Activated T-helper 2 cell treated with anti-CD3 and anti-CD28 coated beads, Interferon-gamma antibody, Interleukin-2, Interleukin-4, amounts not matched to agents 10 μg/mL and 5 μg/mL and 100 μg/mL, durations not matched to agents 14 hours and 24 hours and 36 hours (primary cell): ENCODE data around the gene FOXC2. TPM values are rescaled to one million over a fixed set of nuclear protein-coding genes. Genes with fewer than 3 reads are reported as not detected.
A peak's percentile ranks its signal among the peaks of the same experiment; 100 is the strongest.

Experiments
- DNase-seq: peaks from one replicate; pipeline ENCODE4 v3.0.0; 2021; ENCODE audit warnings: low spot score
- H3K27ac Mint-ChIP-seq: one replicate; pipeline ENCODE4 v1.8.0; 2021; ENCODE audit warnings: mixed read lengths
- H3K27me3 Mint-ChIP-seq: one replicate; pipeline ENCODE4 v1.8.0; 2021; ENCODE audit warnings: low read depth, mixed read lengths
- H3K36me3 Mint-ChIP-seq: one replicate; pipeline ENCODE4 v1.8.0; 2021; ENCODE audit warnings: low read depth, mixed read lengths
- H3K4me1 Mint-ChIP-seq: one replicate; pipeline ENCODE4 v1.8.0; 2021; ENCODE audit warnings: low read depth, mixed read lengths
- H3K4me3 Mint-ChIP-seq: one replicate; pipeline ENCODE4 v1.8.0; 2021; ENCODE audit warnings: low read depth, mild to moderate bottlenecking, moderate library complexity, mixed read lengths
- H3K9me3 Mint-ChIP-seq: one replicate; pipeline ENCODE4 v1.8.0; 2021; ENCODE audit warnings: mixed read lengths
- intact Hi-C: fragments of 100-400 bp; cut with micrococcal nuclease; formaldehyde crosslinking; loops from one replicate; pipeline ENCODE4 v1.15.1; 2023
- total RNA-seq: library from RNA; stranded (reverse); gene quantifications from 2 replicates; pipeline ENCODE4 v1.2.3, GENCODE V29; 2022

Gene FOXC2
- total RNA-seq = 0.07 TPM in 1 of 2 replicates, not detected in the other

- Mint-ChIP-seq H3K27ac (no peak within 1 kb of the TSS), H3K4me3 (no peak within 1 kb of the TSS), H3K36me3 (no peaks in the 10 kb centered on the region), H3K4me1 (peaks cover 5% of the 10 kb centered on the region), H3K9me3 (no peaks in the 10 kb centered on the region), H3K27me3 (peaks cover 68% of the 10 kb centered on the region)
- DNase-seq = peak; percentile 35
- intact Hi-C loops = loop anchor here (2.0 to 10.0 kb wide), 2 partner anchors 70 to 168 kb away; no protein-coding TSS in a partner anchor
Observed at GRCh38 chr16:86566601-86566965, at the start of gene FOXC2. TSS of gene FOXC2 (plus strand) at chr16:86566829. CDS start at chr16:86567336, 507 bp downstream.

GRCh38 chr16:86517033-86517432, 49.6 kb upstream of the FOXC2 start:
- H3K27ac Mint-ChIP-seq = no peak overlapping the region
- H3K9me3 Mint-ChIP-seq = no peaks in the 10 kb centered on the region
- peaks cover 57% of the 10 kb centered on the region for H3K27me3 Mint-ChIP-seq
- intact Hi-C loops = loop anchor here (2.0 kb wide), 1 partner anchor 48 kb away; no protein-coding TSS in a partner anchor
- peaks cover 3% of the 10 kb centered on the region for H3K36me3 Mint-ChIP-seq
- H3K4me3 Mint-ChIP-seq = no peak overlapping the region
- H3K4me1 Mint-ChIP-seq = peaks cover 3% of the 10 kb centered on the region
- no peak for DNase-seq

GRCh38 chr16:86517652-86518258, 48.9 kb upstream of the FOXC2 start:
- Mint-ChIP-seq H3K27me3 (peaks cover 57% of the 10 kb centered on the region), H3K27ac (no peak overlapping the region), H3K4me3 (no peak overlapping the region), H3K36me3 (peaks cover 3% of the 10 kb centered on the region), H3K4me1 (peaks cover 3% of the 10 kb centered on the region), H3K9me3 (no peaks in the 10 kb centered on the region)
- no peak for DNase-seq
- intact Hi-C loops = loop anchor here (2.0 kb wide), 1 partner anchor 47 kb away; no protein-coding TSS in a partner anchor

GRCh38 chr16:86519007-86519648, 47.5 kb upstream of the FOXC2 start:
- H3K36me3 Mint-ChIP-seq = no peaks in the 10 kb centered on the region
- peaks cover 44% of the 10 kb centered on the region for H3K27me3 Mint-ChIP-seq
- no peak for DNase-seq
- H3K27ac Mint-ChIP-seq = no peak overlapping the region
- no peaks in the 10 kb centered on the region for H3K9me3 Mint-ChIP-seq
- intact Hi-C loops = no loop called here
- no peak overlapping the region for H3K4me3 Mint-ChIP-seq
- H3K4me1 Mint-ChIP-seq = no peaks in the 10 kb centered on the region

GRCh38 chr16:86519649-86520316, 46.8 kb upstream of the FOXC2 start:
- intact Hi-C loops = loop anchor here (2.0 to 10.0 kb wide), 2 partner anchors 179 to 445 kb away; no protein-coding TSS in a partner anchor
- Mint-ChIP-seq H3K9me3 (no peaks in the 10 kb centered on the region), H3K4me1 (no peaks in the 10 kb centered on the region), H3K4me3 (no peak overlapping the region), H3K27ac (no peak overlapping the region), H3K27me3 (peaks cover 38% of the 10 kb centered on the region), H3K36me3 (no peaks in the 10 kb centered on the region)
- peak; percentile 39 for DNase-seq

GRCh38 chr16:86520317-86521210, 46.1 kb upstream of the FOXC2 start:
- H3K4me3 Mint-ChIP-seq = no peak overlapping the region
- H3K36me3 Mint-ChIP-seq = no peaks in the 10 kb centered on the region
- no peaks in the 10 kb centered on the region for H3K9me3 Mint-ChIP-seq
- H3K27me3 Mint-ChIP-seq = peaks cover 33% of the 10 kb centered on the region
- intact Hi-C loops = loop anchor here (2.0 to 10.0 kb wide), 2 partner anchors 180 to 446 kb away; no protein-coding TSS in a partner anchor
- DNase-seq = no peak
- no peak overlapping the region for H3K27ac Mint-ChIP-seq
- no peaks in the 10 kb centered on the region for H3K4me1 Mint-ChIP-seq

- no peak overlapping the region for H3K27ac Mint-ChIP-seq
- H3K9me3 Mint-ChIP-seq = no peaks in the 10 kb centered on the region
- H3K27me3 Mint-ChIP-seq = peaks cover 28% of the 10 kb centered on the region
- DNase-seq = no peak
- H3K36me3 Mint-ChIP-seq = no peaks in the 10 kb centered on the region
- intact Hi-C loops = loop anchor here (2.0 to 10.0 kb wide), 2 partner anchors 181 to 447 kb away; no protein-coding TSS in a partner anchor
- H3K4me3 Mint-ChIP-seq = no peak overlapping the region
- H3K4me1 Mint-ChIP-seq = no peaks in the 10 kb centered on the region
Observed at GRCh38 chr16:86521236-86522197, 45.1 kb upstream of the FOXC2 start.

GRCh38 chr16:86522634-86523033, 44.0 kb upstream of the FOXC2 start:
- Mint-ChIP-seq H3K4me1 (no peaks in the 10 kb centered on the region), H3K27me3 (peaks cover 19% of the 10 kb centered on the region), H3K36me3 (no peaks in the 10 kb centered on the region), H3K4me3 (no peak overlapping the region), H3K27ac (no peak overlapping the region), H3K9me3 (no peaks in the 10 kb centered on the region)
- no peak for DNase-seq
- intact Hi-C loops = loop anchor here (10.0 kb wide), 1 partner anchor 448 kb away; no protein-coding TSS in a partner anchor

- Mint-ChIP-seq H3K27ac (no peak overlapping the region), H3K9me3 (no peaks in the 10 kb centered on the region), H3K4me1 (no peaks in the 10 kb centered on the region), H3K27me3 (peaks cover 13% of the 10 kb centered on the region), H3K4me3 (no peak overlapping the region), H3K36me3 (no peaks in the 10 kb centered on the region)
- intact Hi-C loops = loop anchor here (10.0 kb wide), 1 partner anchor 448 kb away; no protein-coding TSS in a partner anchor
- DNase-seq = no peak
Observed at GRCh38 chr16:86523166-86523740, 43.4 kb upstream of the FOXC2 start.

- Mint-ChIP-seq H3K27me3 (peaks cover 6% of the 10 kb centered on the region), H3K27ac (no peak overlapping the region), H3K4me1 (no peaks in the 10 kb centered on the region), H3K9me3 (no peaks in the 10 kb centered on the region), H3K4me3 (no peak overlapping the region), H3K36me3 (no peaks in the 10 kb centered on the region)
- intact Hi-C loops = loop anchor here (10.0 kb wide), 1 partner anchor 449 kb away; no protein-coding TSS in a partner anchor
- DNase-seq = no peak
Observed at GRCh38 chr16:86524029-86524428, 42.6 kb upstream of the FOXC2 start.

- H3K27me3 Mint-ChIP-seq = peaks cover 2% of the 10 kb centered on the region
- H3K4me3 Mint-ChIP-seq = no peak overlapping the region
- no peaks in the 10 kb centered on the region for H3K4me1 Mint-ChIP-seq
- no peaks in the 10 kb centered on the region for H3K9me3 Mint-ChIP-seq
- intact Hi-C loops = loop anchor here (10.0 kb wide), 1 partner anchor 451 kb away; no protein-coding TSS in a partner anchor
- DNase-seq = no peak
- H3K27ac Mint-ChIP-seq = no peak overlapping the region
- peaks cover 3% of the 10 kb centered on the region for H3K36me3 Mint-ChIP-seq
Observed at GRCh38 chr16:86525696-86526095, 40.9 kb upstream of the FOXC2 start.
